ENCODE measurements around the gene CSTA.
"Not testable (repeated sequence)": the region's sequence is repeated elsewhere in the genome, so short reads cannot be mapped to it uniquely, and the experiment has no call there.

Gene CSTA

DNA sequence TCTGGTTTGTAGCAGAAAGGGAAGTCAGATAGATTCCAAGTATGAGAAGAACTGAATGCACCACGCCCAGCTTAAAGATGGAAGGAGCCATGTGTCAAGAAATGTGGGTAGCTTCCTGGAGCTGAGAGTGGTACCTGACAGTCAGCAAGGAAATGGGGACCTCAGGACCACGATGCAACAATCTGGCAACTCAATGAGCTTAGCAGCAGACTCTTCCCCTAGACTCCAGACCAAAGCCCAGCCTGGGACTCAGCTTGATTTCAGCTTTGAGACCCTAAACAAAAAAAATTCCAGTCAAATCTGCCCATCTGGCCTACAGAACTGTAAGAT is 33.6 kb downstream of the CSTA start:
- no peaks in the 10 kb centered on the region for H3K27me3 ChIP-seq (ENCODE audit: control insufficient read depth, insufficient read depth, low read length)
- no peak overlapping the region for H3K4me3 ChIP-seq (ENCODE audit: low read length)
- peaks cover 4% of the 10 kb centered on the region for H3K4me1 ChIP-seq (ENCODE audit: control insufficient read depth, insufficient read depth, low read length)
- H3K9me3 ChIP-seq (ENCODE audit: control insufficient read depth, low read length) = no peaks in the 10 kb centered on the region
- no peaks in the 10 kb centered on the region for H3K36me3 ChIP-seq (ENCODE audit: control insufficient read depth, insufficient read depth, low read length)
- H3K9ac ChIP-seq (ENCODE audit: low read length) = no peak overlapping the region

DNA sequence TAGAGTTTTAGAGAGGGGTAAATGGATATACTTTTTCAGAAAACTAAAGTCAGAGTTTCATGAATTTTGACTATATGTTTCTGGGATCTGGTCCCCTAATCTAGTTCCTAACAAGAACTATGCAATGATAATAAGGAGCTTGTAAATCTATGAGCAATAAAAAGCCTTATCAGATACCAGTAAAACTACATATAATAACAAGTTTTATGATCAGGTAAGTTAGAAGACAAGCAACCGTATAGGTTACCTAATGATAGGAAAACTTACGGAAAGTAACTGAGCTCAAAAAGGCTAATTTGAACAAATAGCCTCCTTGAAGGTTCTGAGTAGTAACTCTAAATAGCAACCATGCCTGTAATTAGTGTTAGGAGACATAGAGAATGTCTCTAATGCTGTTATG is 37.0 kb downstream of the CSTA start:
- no peak overlapping the region for H3K4me3 ChIP-seq (ENCODE audit: low read length)
- no peaks in the 10 kb centered on the region for H3K9me3 ChIP-seq (ENCODE audit: control insufficient read depth, low read length)
- H3K9ac ChIP-seq (ENCODE audit: low read length) = no peak overlapping the region
- peaks cover 30% of the 10 kb centered on the region for H3K4me1 ChIP-seq (ENCODE audit: control insufficient read depth, insufficient read depth, low read length)
- no peaks in the 10 kb centered on the region for H3K27me3 ChIP-seq (ENCODE audit: control insufficient read depth, insufficient read depth, low read length)
- no peaks in the 10 kb centered on the region for H3K36me3 ChIP-seq (ENCODE audit: control insufficient read depth, insufficient read depth, low read length)

DNA sequence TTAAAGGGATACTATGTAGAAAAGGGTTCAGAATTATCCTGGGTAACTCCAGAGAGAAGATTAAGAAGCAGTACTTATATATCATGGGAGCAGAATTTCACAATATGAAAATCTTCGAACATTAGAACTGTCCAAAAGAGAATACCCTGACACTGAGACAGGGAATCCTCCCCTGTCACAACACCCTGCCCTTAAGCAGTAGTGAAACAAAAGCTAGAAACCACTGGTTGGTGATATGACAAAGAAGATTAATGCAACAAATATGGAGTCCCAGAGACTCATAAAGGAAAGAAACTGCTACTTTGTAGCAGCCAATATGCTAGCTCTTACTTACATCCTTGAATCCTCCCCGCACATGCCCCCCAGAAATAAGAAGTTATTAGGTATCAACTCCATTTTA is 39.4 kb downstream of the CSTA start:
- Histone ChIP-seq H3K4me1 (ENCODE audit: control insufficient read depth, insufficient read depth, low read length) (peaks cover 30% of the 10 kb centered on the region), H3K36me3 (ENCODE audit: control insufficient read depth, insufficient read depth, low read length) (no peaks in the 10 kb centered on the region)

DNA sequence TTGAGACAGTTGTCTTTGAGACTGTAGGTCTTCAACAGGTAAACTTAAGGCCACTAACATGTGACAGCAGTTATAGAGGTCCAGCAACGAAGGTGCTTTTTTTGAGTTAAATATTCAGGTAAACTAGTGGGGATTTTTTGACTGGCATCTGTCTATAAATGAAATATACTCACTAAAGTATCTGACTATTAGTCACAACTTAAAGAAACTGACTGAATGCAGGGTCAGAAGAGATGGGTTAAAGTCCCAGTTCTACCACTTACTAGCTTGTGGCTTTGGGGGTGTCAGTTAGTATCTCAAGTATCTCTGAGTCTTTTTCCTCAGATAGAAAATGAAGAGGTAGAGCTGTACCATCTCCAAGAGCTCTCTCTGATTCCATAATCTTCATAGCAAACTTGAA is 40.0 kb downstream of the CSTA start:
- no peaks in the 10 kb centered on the region for H3K36me3 ChIP-seq (ENCODE audit: control insufficient read depth, insufficient read depth, low read length)
- peaks cover 30% of the 10 kb centered on the region for H3K4me1 ChIP-seq (ENCODE audit: control insufficient read depth, insufficient read depth, low read length)
- H3K27me3 ChIP-seq (ENCODE audit: control insufficient read depth, insufficient read depth, low read length) = no peaks in the 10 kb centered on the region
- no peak overlapping the region for H3K9ac ChIP-seq (ENCODE audit: low read length)
- H3K9me3 ChIP-seq (ENCODE audit: control insufficient read depth, low read length) = no peaks in the 10 kb centered on the region
- H3K4me3 ChIP-seq (ENCODE audit: low read length) = no peak overlapping the region

More for the DNA sequence above, 39.4 kb downstream of the CSTA start:
- Histone ChIP-seq H3K9ac (ENCODE audit: low read length) (no peak overlapping the region), H3K9me3 (ENCODE audit: control insufficient read depth, low read length) (no peaks in the 10 kb centered on the region), H3K4me3 (ENCODE audit: low read length) (no peak overlapping the region), H3K27me3 (ENCODE audit: control insufficient read depth, insufficient read depth, low read length) (no peaks in the 10 kb centered on the region)

DNA sequence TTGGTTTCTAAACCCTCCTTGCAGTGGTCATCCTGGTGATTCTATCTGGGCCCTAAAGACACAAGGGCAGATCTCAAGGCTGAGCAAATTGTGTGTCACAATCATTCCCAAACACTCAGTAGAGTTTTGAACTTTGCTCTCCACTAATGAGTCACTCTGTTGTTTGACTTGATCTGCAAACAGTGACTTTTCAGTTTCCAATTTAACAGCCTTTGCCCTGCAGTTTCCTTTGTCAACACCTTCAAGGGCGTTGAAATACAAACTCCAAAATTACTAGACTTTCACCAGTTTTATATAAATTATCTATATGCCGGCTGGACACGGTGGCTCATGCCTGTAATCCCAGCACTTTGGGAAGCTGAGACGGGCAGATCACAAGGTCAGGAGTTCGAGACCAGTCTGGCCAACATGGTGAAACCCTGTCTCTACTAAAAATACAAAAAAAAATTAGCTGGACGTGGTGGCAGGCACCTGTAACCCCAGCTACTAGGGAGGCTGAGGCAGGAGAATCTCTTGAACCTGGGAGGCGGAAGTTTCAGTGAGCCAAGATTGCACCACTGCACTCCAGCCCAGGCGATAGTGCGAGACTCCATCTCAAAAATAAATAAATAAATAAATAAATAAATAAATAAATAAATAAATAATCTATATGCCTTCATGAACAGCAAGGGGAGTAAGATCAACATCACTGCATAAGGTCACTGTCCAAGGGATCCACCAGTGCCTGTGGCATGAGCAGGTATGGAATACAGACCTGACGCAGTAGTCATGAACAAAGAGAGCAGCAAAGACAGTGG is 40.7 kb downstream of the CSTA start:
- peaks cover 30% of the 10 kb centered on the region for H3K4me1 ChIP-seq (ENCODE audit: control insufficient read depth, insufficient read depth, low read length)
- H3K4me3 ChIP-seq (ENCODE audit: low read length); H3K36me3 ChIP-seq (ENCODE audit: control insufficient read depth, insufficient read depth, low read length); H3K9me3 ChIP-seq (ENCODE audit: control insufficient read depth, low read length); H3K9ac ChIP-seq (ENCODE audit: low read length); H3K27me3 ChIP-seq (ENCODE audit: control insufficient read depth, insufficient read depth, low read length): not testable (repeated sequence)

DNA sequence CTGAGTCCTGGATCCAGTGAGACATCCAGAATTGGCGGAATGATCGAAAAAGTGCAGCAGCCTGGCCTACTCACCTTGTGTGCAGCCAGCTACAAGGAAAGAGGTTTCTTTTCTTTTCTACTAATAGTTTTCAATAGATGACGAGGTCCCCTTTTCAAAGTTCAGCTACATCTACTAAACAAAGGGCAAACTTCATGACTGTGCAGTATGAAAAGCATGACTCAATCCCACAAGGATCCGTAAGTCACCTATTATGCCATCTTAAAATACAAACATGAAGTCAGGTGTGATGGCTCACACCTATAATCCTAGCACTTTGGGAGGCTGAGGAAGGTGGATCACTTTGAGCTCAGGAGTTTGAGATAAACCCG is 41.3 kb downstream of the CSTA start:
- no peaks in the 10 kb centered on the region for H3K27me3 ChIP-seq (ENCODE audit: control insufficient read depth, insufficient read depth, low read length)
- no peak overlapping the region for H3K4me3 ChIP-seq (ENCODE audit: low read length)
- no peak overlapping the region for H3K9ac ChIP-seq (ENCODE audit: low read length)
- H3K36me3 ChIP-seq (ENCODE audit: control insufficient read depth, insufficient read depth, low read length) = no peaks in the 10 kb centered on the region
- peaks cover 30% of the 10 kb centered on the region for H3K4me1 ChIP-seq (ENCODE audit: control insufficient read depth, insufficient read depth, low read length)
- H3K9me3 ChIP-seq (ENCODE audit: control insufficient read depth, low read length) = no peaks in the 10 kb centered on the region

DNA sequence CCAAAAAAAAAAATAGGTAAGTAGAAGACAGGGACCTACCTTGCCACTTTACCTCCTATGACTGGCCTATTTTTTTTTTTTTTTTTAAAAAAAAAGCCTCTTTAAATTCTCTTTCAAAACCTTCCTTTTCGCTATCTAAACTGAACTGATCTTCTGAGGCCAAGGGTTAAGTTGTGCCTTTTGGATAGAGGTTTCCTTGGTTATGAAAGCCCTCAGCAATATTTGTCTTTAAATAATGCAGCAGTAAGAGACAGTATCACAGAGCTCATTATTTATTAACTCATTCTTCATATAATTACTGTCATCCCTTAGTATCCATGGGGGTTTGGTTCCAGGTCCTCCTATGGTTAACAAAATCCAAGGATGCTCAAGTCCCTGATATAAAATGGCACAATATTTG is 49.0 kb downstream of the CSTA start:
- Histone ChIP-seq H3K4me3 (ENCODE audit: low read length) (no peak overlapping the region), H3K9me3 (ENCODE audit: control insufficient read depth, low read length) (no peaks in the 10 kb centered on the region), H3K27me3 (ENCODE audit: control insufficient read depth, insufficient read depth, low read length) (no peaks in the 10 kb centered on the region), H3K4me1 (ENCODE audit: control insufficient read depth, insufficient read depth, low read length) (no peaks in the 10 kb centered on the region), H3K36me3 (ENCODE audit: control insufficient read depth, insufficient read depth, low read length) (no peaks in the 10 kb centered on the region), H3K9ac (ENCODE audit: low read length) (no peak overlapping the region)

DNA sequence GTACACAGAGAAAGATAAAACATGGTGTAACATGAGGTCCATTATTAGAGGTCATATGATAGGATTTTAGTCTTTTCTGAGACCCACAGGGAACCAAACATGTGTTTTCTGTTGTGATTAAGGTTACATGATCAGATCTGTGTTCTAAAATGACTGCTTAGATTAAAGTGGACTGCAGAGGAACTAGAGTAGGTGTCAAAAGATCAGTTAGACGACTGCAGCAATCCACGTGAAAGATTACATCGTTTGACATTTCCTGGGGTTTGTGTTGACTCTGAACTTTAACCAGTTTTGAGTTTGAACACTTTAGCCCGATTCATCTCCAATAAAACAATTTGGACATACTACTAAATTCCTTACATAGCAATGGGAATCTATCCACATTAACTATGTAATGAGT is 52.9 kb downstream of the CSTA start:
- peaks cover 8% of the 10 kb centered on the region for H3K4me1 ChIP-seq (ENCODE audit: control insufficient read depth, insufficient read depth, low read length)
- H3K36me3 ChIP-seq (ENCODE audit: control insufficient read depth, insufficient read depth, low read length) = no peaks in the 10 kb centered on the region
- H3K4me3 ChIP-seq (ENCODE audit: low read length) = no peak overlapping the region
- no peaks in the 10 kb centered on the region for H3K9me3 ChIP-seq (ENCODE audit: control insufficient read depth, low read length)
- H3K9ac ChIP-seq (ENCODE audit: low read length) = no peak overlapping the region
- H3K27me3 ChIP-seq (ENCODE audit: control insufficient read depth, insufficient read depth, low read length) = no peaks in the 10 kb centered on the region

DNA sequence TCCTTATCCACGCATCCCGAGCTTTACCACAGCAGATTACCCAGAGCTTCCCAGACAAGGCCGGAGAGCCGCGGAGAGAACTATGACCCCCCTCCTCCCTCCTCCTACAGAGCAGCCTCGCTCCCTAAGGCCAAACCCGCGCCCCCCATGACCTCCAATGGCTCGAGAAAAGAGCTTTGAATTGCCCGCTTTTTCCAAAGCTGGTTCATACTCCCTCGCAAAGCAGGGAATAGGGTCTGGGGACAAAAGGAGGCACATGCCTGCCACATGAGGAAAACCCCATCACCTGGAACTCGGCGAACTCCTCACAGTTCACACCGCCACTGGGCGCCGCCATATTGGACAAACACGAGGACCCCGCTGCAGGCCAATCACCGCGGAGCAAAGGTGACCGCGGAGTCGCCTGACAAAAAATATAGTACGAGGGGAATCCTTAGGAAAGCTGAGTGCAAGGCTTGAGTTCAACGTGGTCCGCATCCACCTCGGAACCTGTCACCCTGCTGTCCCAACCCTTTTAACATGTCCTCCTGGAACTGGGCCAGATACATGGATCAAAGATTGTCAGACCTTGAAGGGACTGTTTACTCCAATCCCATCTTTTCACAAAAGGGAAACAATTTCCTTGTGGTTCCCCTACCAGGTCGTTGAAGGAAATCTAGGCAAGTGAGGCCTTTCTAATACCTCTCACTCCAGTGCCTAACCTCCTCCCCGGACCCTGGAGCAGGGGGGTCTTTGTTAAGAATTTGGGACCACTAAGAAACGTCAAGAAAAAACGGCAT is 58.0 kb downstream of the CSTA start, which contains the start of gene MIX23:
MIX23 (minus strand) TSS at position 344 of the 779 bp plus-strand sequence; CDS start at position 337, 7 bp downstream.
- no peaks in the 10 kb centered on the region for H3K36me3 ChIP-seq (ENCODE audit: control insufficient read depth, insufficient read depth, low read length)
- peak within 1 kb of the TSS; percentile 84 for H3K9ac ChIP-seq (ENCODE audit: low read length)
- H3K4me1 ChIP-seq (ENCODE audit: control insufficient read depth, insufficient read depth, low read length) = peaks cover 19% of the 10 kb centered on the region
- peak within 1 kb of the TSS; percentile 98 for H3K4me3 ChIP-seq (ENCODE audit: low read length)
- H3K9me3 ChIP-seq (ENCODE audit: control insufficient read depth, low read length) = no peaks in the 10 kb centered on the region
- H3K27me3 ChIP-seq (ENCODE audit: control insufficient read depth, insufficient read depth, low read length) = no peaks in the 10 kb centered on the region

DNA sequence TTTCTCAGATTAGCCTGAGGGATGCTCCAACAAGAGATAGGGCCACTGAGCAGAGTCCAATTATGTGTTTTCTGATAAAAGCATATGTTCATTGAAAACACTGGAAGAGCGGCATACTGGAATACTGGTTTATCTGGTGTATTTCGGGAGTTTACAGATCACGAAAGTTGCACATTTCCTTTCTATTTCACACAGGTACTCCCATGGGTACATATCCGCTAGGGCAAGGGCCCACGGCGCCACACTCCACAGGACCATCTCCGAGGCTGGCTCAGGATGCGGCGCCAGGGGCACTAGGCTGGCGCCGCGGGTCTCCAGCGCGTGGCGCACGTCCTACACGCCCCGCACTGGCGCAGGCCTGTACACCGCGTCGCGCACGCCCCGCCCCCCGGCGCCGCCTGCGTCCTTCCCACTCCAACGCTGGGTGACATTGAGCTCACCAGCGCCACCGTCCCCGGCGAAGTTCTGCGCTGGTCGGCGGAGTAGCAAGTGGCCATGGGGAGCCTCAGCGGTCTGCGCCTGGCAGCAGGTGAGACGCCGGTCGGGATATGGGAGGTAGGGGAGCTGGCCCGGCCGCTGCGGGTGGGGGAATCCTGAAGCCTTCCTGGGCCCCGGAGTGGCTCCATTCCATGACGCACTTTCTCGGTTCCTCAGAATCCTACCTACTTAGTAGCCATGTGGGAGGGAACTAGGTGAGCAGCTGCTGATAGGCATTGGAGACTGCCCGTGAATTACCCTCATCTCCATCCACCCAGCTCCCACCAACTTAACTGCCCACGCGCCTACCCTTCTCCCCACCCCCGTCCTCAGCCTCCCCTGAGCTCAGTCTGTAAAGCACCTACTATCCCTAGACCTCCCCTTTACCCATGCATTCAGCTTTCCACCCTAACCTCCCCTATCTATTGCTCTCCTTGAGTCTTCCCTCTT is 59.0 kb downstream of the CSTA start, which contains the start of gene FAM162A:
FAM162A (plus strand) TSS at position 412 of the 927 bp plus-strand sequence; CDS start at position 496, 84 bp downstream.
- peak within 1 kb of the TSS; percentile 98 for H3K4me3 ChIP-seq (ENCODE audit: low read length)
- no peaks in the 10 kb centered on the region for H3K27me3 ChIP-seq (ENCODE audit: control insufficient read depth, insufficient read depth, low read length)
- H3K9ac ChIP-seq (ENCODE audit: low read length) = peak within 1 kb of the TSS; percentile 84
- no peaks in the 10 kb centered on the region for H3K9me3 ChIP-seq (ENCODE audit: control insufficient read depth, low read length)
- peaks cover 19% of the 10 kb centered on the region for H3K4me1 ChIP-seq (ENCODE audit: control insufficient read depth, insufficient read depth, low read length)
- no peaks in the 10 kb centered on the region for H3K36me3 ChIP-seq (ENCODE audit: control insufficient read depth, insufficient read depth, low read length)

DNA sequence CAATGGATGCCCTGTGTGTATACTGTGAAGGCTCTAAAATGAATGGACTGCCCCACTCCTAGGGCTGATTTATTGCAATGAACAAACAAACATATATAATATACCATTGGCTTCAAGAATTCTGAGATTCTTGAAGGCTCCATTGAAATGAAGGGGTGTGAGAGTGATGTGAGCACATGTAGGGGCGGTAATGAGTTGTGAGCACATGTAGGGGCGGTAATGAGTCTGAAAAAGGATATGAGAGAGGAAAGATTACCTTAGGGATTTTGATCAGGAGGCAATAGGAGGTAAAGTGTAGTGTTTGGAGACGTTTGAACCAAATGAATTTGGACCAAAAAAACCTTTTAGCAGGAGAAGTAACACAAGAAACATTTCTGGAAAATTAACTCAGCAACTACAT is 62.7 kb downstream of the CSTA start:
- no peaks in the 10 kb centered on the region for H3K36me3 ChIP-seq (ENCODE audit: control insufficient read depth, insufficient read depth, low read length)
- H3K4me3 ChIP-seq (ENCODE audit: low read length) = no peak overlapping the region
- H3K4me1 ChIP-seq (ENCODE audit: control insufficient read depth, insufficient read depth, low read length) = peaks cover 13% of the 10 kb centered on the region
- no peaks in the 10 kb centered on the region for H3K27me3 ChIP-seq (ENCODE audit: control insufficient read depth, insufficient read depth, low read length)
- no peaks in the 10 kb centered on the region for H3K9me3 ChIP-seq (ENCODE audit: control insufficient read depth, low read length)
- H3K9ac ChIP-seq (ENCODE audit: low read length) = no peak overlapping the region

All from mucosa of stomach (tissue), 1 donor.